ENCODE measurements around the gene TIGIT. TPM values are rescaled to one million over a fixed set of nuclear protein-coding genes. Genes with fewer than 3 reads are reported as not detected.

The TIGIT gene
- total RNA-seq, 5 donors from 2014 or later (not counting 1 experiment from before 2014, with no cell fraction given) = 21.2 to 48.1 (median 39.9) TPM

DNA sequence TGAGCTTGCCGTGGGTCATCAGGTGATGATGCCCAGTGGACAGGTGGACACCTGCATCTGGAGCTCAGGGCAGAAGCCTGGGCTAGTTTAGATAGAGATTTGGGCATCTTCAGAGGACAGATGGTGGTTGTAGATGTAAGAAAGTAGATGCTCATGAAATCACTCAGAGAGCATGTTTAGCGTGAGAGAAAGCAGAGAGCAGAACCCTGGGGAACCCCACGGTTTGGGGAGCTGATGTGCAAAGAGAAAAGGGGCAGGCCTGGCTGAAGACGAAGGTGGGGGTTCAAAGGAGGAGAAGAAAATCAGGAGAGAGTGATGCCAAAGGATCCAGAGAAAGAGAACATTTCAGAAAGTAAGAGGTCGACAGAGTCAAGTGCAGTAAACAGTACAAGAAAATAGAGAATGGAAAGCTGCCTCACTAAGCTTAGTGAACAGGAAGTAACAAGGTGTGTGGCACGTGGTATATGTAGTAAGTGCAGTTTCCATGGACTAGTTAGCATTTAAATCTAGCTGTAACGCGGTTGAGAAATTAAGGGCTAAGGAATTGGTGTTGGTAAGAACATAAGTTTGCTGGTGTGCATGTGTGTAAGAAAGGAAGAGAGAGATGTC is 13.5 kb downstream of the TIGIT start:
- CTCF ChIA-PET = interaction anchor here (0.5 to 2.6 kb wide), 10 partner anchors 11 to 812 kb away, joined by 3 to 18 read pairs (median 3); no protein-coding TSS in a partner anchor
- Histone ChIP-seq H3K4me3 (ENCODE audit: control insufficient read depth in 1 of 2, extremely low read depth in 1 of 2, low read length in 1 of 2) (peak overlapping the region in 1 of 2 donors; percentile 23), H3K27me3 (replicated peaks in 1 of 2; ENCODE audit: control insufficient read depth in 2 of 2, extremely low read depth in 1 of 2, insufficient read depth in 2 of 2, low read length in 1 of 2) (no peaks in the 10 kb centered on the region), H3K36me3 (ENCODE audit: control insufficient read depth in 2 of 2, extremely low read depth in 1 of 2, insufficient read depth in 1 of 2, low read length in 1 of 2) (peaks cover 0 to 19% of the 10 kb centered on the region in 2 donors), H3K9me3 (no peaks in the 10 kb centered on the region), H3K27ac (ENCODE audit: low read length) (peak overlapping the region; percentile 86), H3K4me1 (ENCODE audit: control insufficient read depth in 1 of 2, extremely low read depth in 1 of 2, insufficient read depth in 2 of 2, low read length in 2 of 2) (peaks cover 0 to 54% of the 10 kb centered on the region in 2 experiments)
- ATAC-seq (replicated peaks in 1 of 4) (peak; percentile 61 to 66 (median 62)), DNase-seq (peak in 6 of 35 experiments; percentile 15 to 67 (median 21))
- peaks cover 22% of the 10 kb centered on the region for H3K36me3 Mint-ChIP-seq
- POLR2A ChIA-PET = interaction anchor here (0.6 to 1.1 kb wide), 4 partner anchors 14 to 88 kb away, joined by 3 to 4 read pairs (median 3); no protein-coding TSS in a partner anchor
- no peaks in the 10 kb centered on the region for H3K9me3 Mint-ChIP-seq
- peak overlapping the region; percentile 18 to 67 (median 48) for H3K4me3 Mint-ChIP-seq
- H3K4me1 Mint-ChIP-seq = peaks cover 42 to 62% (median 49%) of the 10 kb centered on the region in 3 donors
- WGBS (ENCODE audit: insufficient coverage) = 39% methylated on average over 6 of the region's 8 CpGs
- H3K27me3 Mint-ChIP-seq = no peaks in the 10 kb centered on the region
- peak overlapping the region; percentile 83 to 90 for H3K27ac Mint-ChIP-seq

DNA sequence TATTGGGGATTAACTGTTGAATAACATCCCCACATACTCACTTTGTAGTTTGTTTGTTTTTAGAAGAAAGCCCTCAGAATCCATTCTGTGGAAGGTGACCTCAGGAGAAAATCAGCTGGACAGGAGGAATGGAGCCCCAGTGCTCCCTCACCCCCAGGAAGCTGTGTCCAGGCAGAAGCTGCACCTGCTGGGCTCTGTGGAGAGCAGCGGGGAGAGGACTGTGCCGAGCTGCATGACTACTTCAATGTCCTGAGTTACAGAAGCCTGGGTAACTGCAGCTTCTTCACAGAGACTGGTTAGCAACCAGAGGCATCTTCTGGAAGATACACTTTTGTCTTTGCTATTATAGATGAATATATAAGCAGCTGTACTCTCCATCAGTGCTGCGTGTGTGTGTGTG is 14.0 kb downstream of the TIGIT start:
- no peaks in the 10 kb centered on the region for H3K9me3 ChIP-seq
- Mint-ChIP-seq H3K27ac (peak overlapping the region; percentile 83 to 90), H3K4me1 (peaks cover 42 to 59% (median 49%) of the 10 kb centered on the region in 3 donors), H3K9me3 (no peaks in the 10 kb centered on the region), H3K36me3 (peaks cover 19% of the 10 kb centered on the region), H3K27me3 (no peaks in the 10 kb centered on the region), H3K4me3 (peak overlapping the region; percentile 18 to 67 (median 48))
- peaks cover 0 to 19% of the 10 kb centered on the region in 2 donors for H3K36me3 ChIP-seq (ENCODE audit: control insufficient read depth in 2 of 2, extremely low read depth in 1 of 2, insufficient read depth in 1 of 2, low read length in 1 of 2)
- H3K27ac ChIP-seq (ENCODE audit: low read length) = peak overlapping the region; percentile 86
- WGBS (ENCODE audit: insufficient coverage) = 37% methylated on average over 2 of the region's 3 CpGs
- peaks cover 0 to 51% of the 10 kb centered on the region in 2 experiments for H3K4me1 ChIP-seq (ENCODE audit: control insufficient read depth in 1 of 2, extremely low read depth in 1 of 2, insufficient read depth in 2 of 2, low read length in 2 of 2)
- ATAC-seq (replicated peaks in 1 of 4) (no peak), DNase-seq (peak in 1 of 35 experiments; percentile 24)
- ChIA-PET CTCF (interaction anchor here in 1 of 2 donors (0.6 to 2.6 kb wide), 6 partner anchors 11 to 51 kb away, joined by 3 to 18 read pairs (median 5); no protein-coding TSS in a partner anchor), POLR2A (interaction anchor here in 1 of 2 donors (0.9 to 1.1 kb wide), 3 partner anchors 15 to 79 kb away, joined by 3 read pairs; no protein-coding TSS in a partner anchor)
- H3K4me3 ChIP-seq (ENCODE audit: control insufficient read depth in 1 of 2, extremely low read depth in 1 of 2, low read length in 1 of 2) = peak overlapping the region in 1 of 2 donors; percentile 23
- no peaks in the 10 kb centered on the region for H3K27me3 ChIP-seq (replicated peaks in 1 of 2; ENCODE audit: control insufficient read depth in 2 of 2, extremely low read depth in 1 of 2, insufficient read depth in 2 of 2, low read length in 1 of 2)

- peaks cover 42 to 64% (median 53%) of the 10 kb centered on the region in 3 donors for H3K4me1 Mint-ChIP-seq
Observed at GRCh38 chr3:114308377-114308776, 14.5 kb downstream of the TIGIT start.

GRCh38 chr3:114308830-114309229 is 15.0 kb downstream of the TIGIT start:
- H3K4me3 Mint-ChIP-seq = peak overlapping the region; percentile 14 to 48 (median 18)

More at GRCh38 chr3:114308377-114308776, 14.5 kb downstream of the TIGIT start:
- Histone ChIP-seq H3K4me1 (ENCODE audit: control insufficient read depth in 1 of 2, extremely low read depth in 1 of 2, insufficient read depth in 2 of 2, low read length in 2 of 2) (peaks cover 0 to 51% of the 10 kb centered on the region in 2 experiments), H3K27me3 (replicated peaks in 1 of 2; ENCODE audit: control insufficient read depth in 2 of 2, extremely low read depth in 1 of 2, insufficient read depth in 2 of 2, low read length in 1 of 2) (no peaks in the 10 kb centered on the region), H3K36me3 (ENCODE audit: control insufficient read depth in 2 of 2, extremely low read depth in 1 of 2, insufficient read depth in 1 of 2, low read length in 1 of 2) (peaks cover 0 to 18% of the 10 kb centered on the region in 2 donors), H3K9me3 (no peaks in the 10 kb centered on the region), H3K27ac (ENCODE audit: low read length) (peak overlapping the region; percentile 86), H3K4me3 (ENCODE audit: control insufficient read depth in 1 of 2, extremely low read depth in 1 of 2, low read length in 1 of 2) (no peak overlapping the region)
- peaks cover 20% of the 10 kb centered on the region for H3K36me3 Mint-ChIP-seq
- ChIA-PET CTCF (interaction anchor here in 1 of 2 donors (1.1 to 2.3 kb wide), 2 partner anchors 20 to 50 kb away, joined by 3 to 7 read pairs; no protein-coding TSS in a partner anchor), POLR2A (interaction anchor here in 1 of 2 donors (0.9 kb wide), 2 partner anchors 15 to 23 kb away, joined by 3 read pairs; no protein-coding TSS in a partner anchor)
- no peaks in the 10 kb centered on the region for H3K9me3 Mint-ChIP-seq
- DNase-seq = peak in 1 of 35 experiments; percentile 37
- peak; percentile 4 to 48 (median 22) for ATAC-seq (replicated peaks in 1 of 4)
- no peaks in the 10 kb centered on the region for H3K27me3 Mint-ChIP-seq
- 42% methylated on average over 1 of the region's 2 CpGs for WGBS (ENCODE audit: insufficient coverage)
- peak overlapping the region; percentile 14 to 48 (median 18) for H3K4me3 Mint-ChIP-seq
- H3K27ac Mint-ChIP-seq = peak overlapping the region; percentile 83 to 90

GRCh38 chr3:114310695-114311094 is 16.9 kb downstream of the TIGIT start:
- no CpG with 5 or more reads among the region's 2 CpGs for WGBS (ENCODE audit: insufficient coverage)
- Mint-ChIP-seq H3K9me3 (no peaks in the 10 kb centered on the region), H3K27me3 (no peaks in the 10 kb centered on the region), H3K27ac (peak overlapping the region; percentile 25 to 71), H3K36me3 (peaks cover 18% of the 10 kb centered on the region), H3K4me3 (no peak overlapping the region), H3K4me1 (peaks cover 57 to 68% (median 66%) of the 10 kb centered on the region in 3 donors)
- Histone ChIP-seq H3K36me3 (ENCODE audit: control insufficient read depth in 2 of 2, extremely low read depth in 1 of 2, insufficient read depth in 1 of 2, low read length in 1 of 2) (peaks cover 0 to 18% of the 10 kb centered on the region in 2 donors), H3K4me3 (ENCODE audit: control insufficient read depth in 1 of 2, extremely low read depth in 1 of 2, low read length in 1 of 2) (no peak overlapping the region), H3K9me3 (no peaks in the 10 kb centered on the region), H3K4me1 (ENCODE audit: control insufficient read depth in 1 of 2, extremely low read depth in 1 of 2, insufficient read depth in 2 of 2, low read length in 2 of 2) (peaks cover 0 to 43% of the 10 kb centered on the region in 2 experiments), H3K27ac (ENCODE audit: low read length) (peak overlapping the region; percentile 86), H3K27me3 (replicated peaks in 1 of 2; ENCODE audit: control insufficient read depth in 2 of 2, extremely low read depth in 1 of 2, insufficient read depth in 2 of 2, low read length in 1 of 2) (no peaks in the 10 kb centered on the region)
- DNase-seq (no peak), ATAC-seq (replicated peaks in 1 of 4) (no peak)
- ChIA-PET CTCF (interaction anchor here in 1 of 2 donors (1.3 kb wide), 2 partner anchors 17 to 20 kb away, joined by 3 to 7 read pairs; partner anchors contain the start of gene TIGIT), POLR2A (interaction anchor here in 1 of 2 donors (0.6 kb wide), 1 partner anchor 9 kb away, joined by 6 read pairs; no protein-coding TSS in a partner anchor)

More at GRCh38 chr3:114308830-114309229, 15.0 kb downstream of the TIGIT start:
- no peaks in the 10 kb centered on the region for H3K9me3 ChIP-seq
- ChIA-PET CTCF (interaction anchor here in 1 of 2 donors (2.3 kb wide), 1 partner anchor 21 kb away, joined by 7 read pairs; no protein-coding TSS in a partner anchor), POLR2A (no interaction called here)
- Mint-ChIP-seq H3K9me3 (no peaks in the 10 kb centered on the region), H3K27me3 (no peaks in the 10 kb centered on the region), H3K27ac (peak overlapping the region; percentile 83 to 90), H3K36me3 (peaks cover 25% of the 10 kb centered on the region), H3K4me1 (peaks cover 43 to 66% (median 58%) of the 10 kb centered on the region in 3 donors)
- H3K36me3 ChIP-seq (ENCODE audit: control insufficient read depth in 2 of 2, extremely low read depth in 1 of 2, insufficient read depth in 1 of 2, low read length in 1 of 2) = peaks cover 0 to 18% of the 10 kb centered on the region in 2 donors
- ATAC-seq (replicated peaks in 1 of 4) (peak; percentile 88 to 93 (median 90)), DNase-seq (peak in 33 of 35 experiments; percentile 35 to 82 (median 57))
- no peaks in the 10 kb centered on the region for H3K27me3 ChIP-seq (replicated peaks in 1 of 2; ENCODE audit: control insufficient read depth in 2 of 2, extremely low read depth in 1 of 2, insufficient read depth in 2 of 2, low read length in 1 of 2)
- H3K27ac ChIP-seq (ENCODE audit: low read length) = peak overlapping the region; percentile 86
- 0% methylated on average over 2 of the region's 5 CpGs for WGBS (ENCODE audit: insufficient coverage)
- H3K4me1 ChIP-seq (ENCODE audit: control insufficient read depth in 1 of 2, extremely low read depth in 1 of 2, insufficient read depth in 2 of 2, low read length in 2 of 2) = peaks cover 0 to 51% of the 10 kb centered on the region in 2 experiments
- no peak overlapping the region for H3K4me3 ChIP-seq (ENCODE audit: control insufficient read depth in 1 of 2, extremely low read depth in 1 of 2, low read length in 1 of 2)

DNA sequence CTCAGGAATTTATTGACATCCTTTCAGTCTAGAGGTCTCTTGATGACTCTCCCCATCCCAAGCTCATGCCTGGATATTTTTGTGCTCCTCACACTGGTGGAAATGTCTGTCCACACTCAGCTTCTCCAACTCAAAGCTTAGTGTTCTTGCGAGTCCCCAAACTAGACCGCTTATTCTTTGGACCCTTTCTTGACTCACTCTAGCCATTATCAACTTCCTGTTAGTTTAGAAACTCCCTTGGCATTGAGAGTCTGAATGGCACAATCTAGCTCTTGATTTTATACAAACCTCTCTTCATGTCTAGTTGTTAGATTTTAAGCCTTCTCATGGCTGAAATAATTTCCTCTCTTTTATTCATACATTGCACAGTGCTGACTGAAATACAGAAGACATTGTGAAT is 19.6 kb downstream of the TIGIT start:
- Mint-ChIP-seq H3K4me3 (no peak overlapping the region), H3K4me1 (peaks cover 54 to 73% (median 72%) of the 10 kb centered on the region in 3 donors), H3K27me3 (no peaks in the 10 kb centered on the region), H3K9me3 (no peaks in the 10 kb centered on the region), H3K36me3 (peaks cover 19% of the 10 kb centered on the region), H3K27ac (peak overlapping the region; percentile 61 to 72)
- H3K27me3 ChIP-seq (replicated peaks in 1 of 2; ENCODE audit: control insufficient read depth in 2 of 2, extremely low read depth in 1 of 2, insufficient read depth in 2 of 2, low read length in 1 of 2) = no peaks in the 10 kb centered on the region
- no peak for DNase-seq
- H3K9me3 ChIP-seq = no peaks in the 10 kb centered on the region
- ChIA-PET CTCF (interaction anchor here in 1 of 2 donors (0.5 to 0.8 kb wide), 2 partner anchors 23 to 167 kb away, joined by 3 read pairs; no protein-coding TSS in a partner anchor), POLR2A (interaction anchor here in 1 of 2 donors (0.5 kb wide), 1 partner anchor 12 kb away, joined by 3 read pairs; no protein-coding TSS in a partner anchor)
- peaks cover 0 to 28% of the 10 kb centered on the region in 2 experiments for H3K4me1 ChIP-seq (ENCODE audit: control insufficient read depth in 1 of 2, extremely low read depth in 1 of 2, insufficient read depth in 2 of 2, low read length in 2 of 2)
- peak overlapping the region; percentile 45 for H3K27ac ChIP-seq (ENCODE audit: low read length)
- no peak overlapping the region for H3K4me3 ChIP-seq (ENCODE audit: control insufficient read depth in 1 of 2, extremely low read depth in 1 of 2, low read length in 1 of 2)
- H3K36me3 ChIP-seq (ENCODE audit: control insufficient read depth in 2 of 2, extremely low read depth in 1 of 2, insufficient read depth in 1 of 2, low read length in 1 of 2) = peaks cover 0 to 5% of the 10 kb centered on the region in 2 donors
- ATAC-seq (replicated peaks in 1 of 4) = no peak
- WGBS (ENCODE audit: insufficient coverage) = 50% methylated on average over 2 of the region's 2 CpGs
